ENCODE results near the gene FZD10.

The FZD10 gene

DNA sequence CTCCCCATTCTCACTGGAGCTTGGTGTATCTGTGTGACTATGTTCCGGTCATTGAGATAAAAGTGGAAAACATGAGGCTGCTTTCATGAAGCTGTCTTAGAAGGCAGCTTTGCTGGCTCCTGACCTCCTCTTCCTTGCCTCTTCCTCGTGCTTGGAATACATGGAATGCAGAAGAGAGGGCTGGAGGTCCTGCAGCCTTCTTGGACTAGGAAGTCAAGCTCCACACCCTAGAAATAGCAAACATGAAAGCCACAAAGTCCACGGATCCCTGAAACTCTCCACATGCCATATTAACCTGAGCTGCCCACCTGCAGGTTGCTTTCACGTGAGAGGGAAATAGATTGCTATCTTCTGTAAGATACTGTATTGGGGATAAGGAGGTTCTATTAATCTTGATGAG lies 51.0 kb downstream of the FZD10 start:
- ChIA-PET POLR2A (no interaction called here), CTCF (interaction anchor here (1.1 to 1.5 kb wide), 2 partner anchors 9 to 65 kb away, joined by 3 read pairs; no protein-coding TSS in a partner anchor)
- no peak for DNase-seq (ENCODE audit: extremely low spot score)
- TF ChIP-seq, protein P1, sequence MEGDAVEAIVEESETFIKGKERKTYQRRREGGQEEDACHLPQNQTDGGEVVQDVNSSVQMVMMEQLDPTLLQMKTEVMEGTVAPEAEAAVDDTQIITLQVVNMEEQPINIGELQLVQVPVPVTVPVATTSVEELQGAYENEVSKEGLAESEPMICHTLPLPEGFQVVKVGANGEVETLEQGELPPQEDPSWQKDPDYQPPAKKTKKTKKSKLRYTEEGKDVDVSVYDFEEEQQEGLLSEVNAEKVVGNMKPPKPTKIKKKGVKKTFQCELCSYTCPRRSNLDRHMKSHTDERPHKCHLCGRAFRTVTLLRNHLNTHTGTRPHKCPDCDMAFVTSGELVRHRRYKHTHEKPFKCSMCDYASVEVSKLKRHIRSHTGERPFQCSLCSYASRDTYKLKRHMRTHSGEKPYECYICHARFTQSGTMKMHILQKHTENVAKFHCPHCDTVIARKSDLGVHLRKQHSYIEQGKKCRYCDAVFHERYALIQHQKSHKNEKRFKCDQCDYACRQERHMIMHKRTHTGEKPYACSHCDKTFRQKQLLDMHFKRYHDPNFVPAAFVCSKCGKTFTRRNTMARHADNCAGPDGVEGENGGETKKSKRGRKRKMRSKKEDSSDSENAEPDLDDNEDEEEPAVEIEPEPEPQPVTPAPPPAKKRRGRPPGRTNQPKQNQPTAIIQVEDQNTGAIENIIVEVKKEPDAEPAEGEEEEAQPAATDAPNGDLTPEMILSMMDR (IDR thresholded peaks at IDR 0.05; ENCODE audit: control extremely low read depth, extremely low read depth, low read depth, missing control alignments) = no peak

DNA sequence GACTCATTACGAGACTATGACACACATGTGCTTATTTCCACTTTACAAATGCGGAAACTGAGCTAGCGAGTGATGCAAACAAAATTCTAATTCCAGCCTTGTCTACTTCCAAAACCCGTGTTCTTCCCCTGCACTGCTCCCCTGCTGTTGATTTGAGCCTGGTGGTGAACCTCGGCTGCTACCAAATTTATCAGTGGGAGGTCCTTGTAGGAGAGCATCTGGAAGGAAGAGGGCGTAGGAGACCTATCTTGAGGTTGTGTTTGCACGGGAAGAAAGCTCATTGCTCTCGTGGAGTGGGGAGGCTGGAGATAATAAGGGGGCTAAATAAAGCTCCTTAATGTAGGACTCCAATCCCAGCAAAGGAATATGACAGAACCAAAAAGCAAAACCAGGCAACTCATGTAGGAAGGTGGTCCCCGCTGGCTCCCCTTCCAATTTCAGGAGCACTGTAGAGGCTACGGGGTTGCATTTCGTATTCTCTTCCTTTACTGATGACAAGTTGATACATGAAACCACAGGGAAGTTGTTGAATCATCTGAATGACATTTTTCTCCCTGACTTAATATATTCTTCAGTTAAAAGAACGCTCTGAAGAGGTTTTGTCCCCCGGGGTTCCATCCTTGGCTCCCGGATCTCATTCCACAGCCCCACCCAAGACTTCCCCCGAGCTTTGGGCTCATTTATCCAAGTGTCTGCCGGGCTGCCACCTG lies 52.6 kb downstream of the FZD10 start:
- CTCF ChIA-PET = no interaction called here
- POLR2A ChIA-PET = no interaction called here
- no peak for DNase-seq (ENCODE audit: extremely low spot score)
- TF ChIP-seq, protein P1 (IDR thresholded peaks at IDR 0.05; ENCODE audit: control extremely low read depth, extremely low read depth, low read depth, missing control alignments) = no peak

Measured in GM10248 (cell line).